RWPE1 (cell line): ENCODE measurements around the gene MAEA.

Experiments used
- CTCF ChIA-PET: fragments of 350-600 bp; sonication (Branson Sonifier 250); formaldehyde crosslinking; extraction: SDS; loops from one replicate; lab custom pipeline; 2021; lab: Yijun Ruan, JAX
- POLR2A ChIA-PET: fragments of 400-600 bp; formaldehyde crosslinking; extraction: SDS; loops from one replicate; lab custom pipeline; 2020; ENCODE audit warnings: antibody characterized with exemption; ENCODE audit not compliant: low non-redundant PET; lab: Yijun Ruan, JAX
- DNase-seq: peaks from one replicate; pipeline ENCODE4 v3.0.0; 2012; ENCODE audit warnings: low spot score
- H3K27ac ChIP-seq: fragments of 450-650 bp; 2 replicates; pipeline ENCODE4 v1.5.1; 2017
- CTCF ChIP-seq: fragments of 450-650 bp; conservative IDR thresholded peaks from 2 replicates; pipeline ENCODE4 v1.5.1; 2017; ENCODE audit warnings: low read depth, mild to moderate bottlenecking

MAEA gene

GRCh38 chr4:1249731-1250526 is 39.8 kb upstream of the MAEA start:
- CTCF ChIA-PET = no interaction called here
- POLR2A ChIA-PET = interaction anchor here (0.9 to 1.8 kb wide), 2 partner anchors 96 to 97 kb away, joined by 3 to 7 read pairs; partner anchors contain the start of gene UVSSA
- no peak for DNase-seq
- no peak for TF ChIP-seq CTCF
- peak overlapping the region; percentile 97 for H3K27ac ChIP-seq

- TF ChIP-seq CTCF = no peak
- POLR2A ChIA-PET = interaction anchor here (0.9 kb wide), 1 partner anchor 97 kb away, joined by 3 read pairs; the partner anchor contains the start of gene UVSSA
- DNase-seq = no peak
- peak overlapping the region; percentile 97 for H3K27ac ChIP-seq
- CTCF ChIA-PET = no interaction called here
These were observed 39.2 kb upstream of the MAEA start for GRCh38 chr4:1250527-1250812.

DNA sequence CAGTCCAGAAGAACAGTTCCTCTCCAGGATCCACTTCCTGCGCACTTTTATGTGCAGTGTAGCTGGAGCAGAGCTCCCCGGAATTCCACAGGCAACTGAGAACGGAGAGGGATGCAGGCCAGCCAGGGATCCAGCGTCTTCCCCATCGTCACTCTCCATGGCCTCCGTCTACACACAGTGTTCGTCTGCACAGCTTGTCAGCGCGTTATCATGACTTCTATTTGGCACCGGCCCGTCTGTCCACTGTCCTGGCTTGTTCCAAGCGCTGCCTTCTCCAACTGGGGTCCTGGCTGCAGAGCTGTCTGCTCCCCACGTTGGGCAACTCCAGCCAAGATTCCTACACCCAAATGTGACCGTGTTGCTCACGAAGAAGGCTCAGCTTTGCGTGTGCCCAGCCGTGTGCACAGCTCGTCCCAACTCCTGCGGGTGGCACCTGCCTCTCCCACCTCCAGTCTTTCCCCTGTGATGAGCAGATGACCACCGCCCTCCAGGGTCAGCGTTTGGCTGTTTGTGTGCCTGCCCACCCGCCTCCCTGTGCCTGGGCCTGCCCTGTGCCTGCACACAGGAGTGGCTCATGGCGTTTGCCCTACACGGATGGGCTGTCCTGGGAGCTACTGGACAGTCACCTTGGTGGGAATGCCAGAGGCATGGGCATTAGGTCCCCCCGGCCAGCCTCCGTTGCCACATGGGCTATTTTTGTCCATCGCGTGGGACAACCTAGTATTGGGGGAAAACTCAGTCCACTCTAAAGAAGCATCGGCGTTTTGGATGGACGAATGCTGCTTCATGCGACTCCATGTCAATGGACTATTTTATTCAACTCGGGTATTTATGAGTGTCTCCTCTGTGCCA is 38.5 kb upstream of the MAEA start:
- H3K27ac ChIP-seq = no peak overlapping the region
- ChIA-PET CTCF (no interaction called here), POLR2A (interaction anchor here (0.9 kb wide), 1 partner anchor 96 kb away, joined by 3 read pairs; the partner anchor contains the start of gene UVSSA)
- no peak for DNase-seq
- no peak for TF ChIP-seq CTCF

DNA sequence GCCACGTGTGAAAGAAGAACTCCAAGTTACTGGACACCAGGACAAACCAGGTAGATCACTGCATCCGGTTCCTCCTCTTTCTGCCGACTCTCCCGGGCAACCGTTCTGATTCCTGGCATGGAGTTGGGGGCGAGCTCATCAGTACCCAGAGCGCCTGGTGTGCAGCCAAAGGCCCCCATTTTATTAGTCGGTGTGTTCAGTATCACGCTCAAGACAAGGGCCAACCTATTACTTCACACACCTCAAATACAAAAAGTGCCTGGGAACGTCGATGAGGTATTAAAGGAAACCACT is 38.0 kb upstream of the MAEA start:
- DNase-seq = no peak
- no peak overlapping the region for H3K27ac ChIP-seq
- ChIA-PET CTCF (no interaction called here), POLR2A (no interaction called here)
- TF ChIP-seq CTCF = no peak

- H3K27ac ChIP-seq = no peak overlapping the region
- CTCF ChIA-PET = interaction anchor here (0.5 kb wide), 1 partner anchor 47 kb away, joined by 3 read pairs; no protein-coding TSS in a partner anchor
- no peak for TF ChIP-seq CTCF
- POLR2A ChIA-PET = no interaction called here
- no peak for DNase-seq
These were observed 36.7 kb upstream of the MAEA start for GRCh38 chr4:1252928-1253492.

GRCh38 chr4:1253831-1254230 is 35.9 kb upstream of the MAEA start:
- no peak for DNase-seq
- TF ChIP-seq CTCF = no peak
- ChIA-PET CTCF (no interaction called here), POLR2A (no interaction called here)
- H3K27ac ChIP-seq = no peak overlapping the region
